Liver (tissue), 3 donors: ENCODE data around the gene SMIM24.

Source experiments
- CTCF ChIP-seq: fragments of 150-350 bp; IDR thresholded peaks from 2 replicates; pipeline ENCODE4 v1.5.1; 2017; ENCODE audit warnings: improper control_type of control experiment, low read depth, low read length; ENCODE audit not compliant: missing input control
- EGR1 ChIP-seq, 2 donors: IDR thresholded peaks; 2 replicates each; pipeline ENCODE4 v1.6.1; 2016 to 2018; ENCODE audit warnings: antibody characterized with exemption in 2 of 2, low read depth in 2 of 2
- FOXA2 ChIP-seq: IDR thresholded peaks from 2 replicates; pipeline ENCODE4 v1.6.1; 2016; ENCODE audit warnings: antibody characterized with exemption
- GABPA ChIP-seq, 2 donors: IDR thresholded peaks in 1 of 2; conservative IDR thresholded peaks in 1 of 2; 2 replicates each; pipeline ENCODE4 v1.6.1; 2016; ENCODE audit warnings: antibody characterized with exemption in 2 of 2, mild to moderate bottlenecking in 1 of 2, moderate library complexity in 1 of 2
- JUND ChIP-seq, 2 donors: IDR thresholded peaks; 2 replicates each; pipeline ENCODE4 v1.6.1; 2016; ENCODE audit warnings: antibody characterized with exemption in 2 of 2
- RAD21 ChIP-seq, 2 donors: IDR thresholded peaks; 2 replicates each; pipeline ENCODE4 v1.6.1; 2016; ENCODE audit warnings: antibody characterized with exemption in 2 of 2, mild to moderate bottlenecking in 2 of 2
- REST ChIP-seq: IDR thresholded peaks from 2 replicates; pipeline ENCODE4 v1.6.1; 2016; ENCODE audit warnings: antibody characterized with exemption, mild to moderate bottlenecking
- RXRA ChIP-seq, 2 donors: IDR thresholded peaks; 2 replicates each; pipeline ENCODE4 v1.6.1; 2017 to 2018; ENCODE audit warnings: antibody characterized with exemption in 2 of 2, mild to moderate bottlenecking in 1 of 2
- SP1 ChIP-seq: IDR thresholded peaks from 2 replicates; pipeline ENCODE4 v1.6.1; 2018; ENCODE audit warnings: antibody characterized with exemption, mild to moderate bottlenecking
- TAF1 ChIP-seq: conservative IDR thresholded peaks from 2 replicates; pipeline ENCODE4 v1.6.1; 2016; ENCODE audit warnings: antibody characterized with exemption, mild to moderate bottlenecking
- YY1 ChIP-seq: IDR thresholded peaks from 2 replicates; pipeline ENCODE4 v1.6.1; 2016; ENCODE audit warnings: antibody characterized with exemption, mild to moderate bottlenecking
- ZBTB33 ChIP-seq: IDR thresholded peaks from 2 replicates; pipeline ENCODE4 v1.6.1; 2016; ENCODE audit warnings: antibody characterized with exemption
- TF ChIP-seq, protein P1 (sequence below): IDR thresholded peaks from 2 replicates; pipeline ENCODE4 v1.6.1; 2016; ENCODE audit warnings: antibody characterized with exemption
- TF ChIP-seq, protein P2 (sequence below): IDR thresholded peaks from 2 replicates; pipeline ENCODE4 v1.6.1; 2016; ENCODE audit warnings: antibody characterized with exemption
- donor health status: healthy.
- donor health status: healthy.

- no peak for TF ChIP-seq CTCF
- TF ChIP-seq EGR1 (IDR thresholded peaks at IDR 0.05; ENCODE audit: low read depth in 2 of 2), result no peak
- TF ChIP-seq, protein P1, sequence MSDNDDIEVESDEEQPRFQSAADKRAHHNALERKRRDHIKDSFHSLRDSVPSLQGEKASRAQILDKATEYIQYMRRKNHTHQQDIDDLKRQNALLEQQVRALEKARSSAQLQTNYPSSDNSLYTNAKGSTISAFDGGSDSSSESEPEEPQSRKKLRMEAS, result no peak
- TF ChIP-seq SP1, result no peak
- TF ChIP-seq REST, result no peak
- no peak for TF ChIP-seq JUND (IDR thresholded peaks at IDR 0.05)
- no peak for TF ChIP-seq YY1
- no peak for TF ChIP-seq RXRA (IDR thresholded peaks at IDR 0.05)
- TF ChIP-seq RAD21 (IDR thresholded peaks at IDR 0.05), result no peak
- TF ChIP-seq, protein P2, sequence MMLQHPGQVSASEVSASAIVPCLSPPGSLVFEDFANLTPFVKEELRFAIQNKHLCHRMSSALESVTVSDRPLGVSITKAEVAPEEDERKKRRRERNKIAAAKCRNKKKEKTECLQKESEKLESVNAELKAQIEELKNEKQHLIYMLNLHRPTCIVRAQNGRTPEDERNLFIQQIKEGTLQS, result no peak
- no peak for TF ChIP-seq FOXA2
- TF ChIP-seq TAF1, result no peak
- TF ChIP-seq GABPA (IDR thresholded peaks at IDR 0.05 in 1 of 2, conservative IDR thresholded peaks at IDR 0.05 in 1 of 2), result no peak
- TF ChIP-seq ZBTB33, result no peak
Measured at GRCh38 chr19:3433805-3434540, 46.4 kb downstream of the SMIM24 start.
